DMS53 treated with DMSO at 0.1 percent for 48 hours (cell line): Measurements from ENCODE around the gene TMEFF2.

Experiments
- DNase-seq: peaks from one replicate; lab custom pipeline; 2025; ENCODE audit not compliant: unreplicated experiment; lab: John Stamatoyannopoulos, UW

TMEFF2 gene

DNA sequence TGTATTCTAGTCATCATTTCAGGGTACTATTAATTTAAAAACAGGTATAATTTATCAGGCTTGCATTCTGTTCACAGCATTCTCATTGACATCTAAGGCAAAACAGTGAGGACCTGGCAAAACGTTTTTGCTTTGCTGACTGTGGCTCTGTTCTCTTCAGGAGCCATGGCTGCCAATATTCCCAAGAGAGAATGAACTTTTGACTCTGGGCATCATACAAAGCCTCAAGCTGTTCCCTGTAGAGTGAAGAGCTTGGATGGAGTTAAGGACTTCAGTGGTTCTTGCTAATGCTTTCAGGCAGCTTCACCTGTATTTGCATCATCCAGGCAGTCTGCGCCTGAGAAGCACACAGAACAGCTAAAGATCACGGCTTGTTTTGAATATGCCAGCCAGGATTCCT lies 282.0 kb downstream of the TMEFF2 start:
- DNase-seq: no peak

DNA sequence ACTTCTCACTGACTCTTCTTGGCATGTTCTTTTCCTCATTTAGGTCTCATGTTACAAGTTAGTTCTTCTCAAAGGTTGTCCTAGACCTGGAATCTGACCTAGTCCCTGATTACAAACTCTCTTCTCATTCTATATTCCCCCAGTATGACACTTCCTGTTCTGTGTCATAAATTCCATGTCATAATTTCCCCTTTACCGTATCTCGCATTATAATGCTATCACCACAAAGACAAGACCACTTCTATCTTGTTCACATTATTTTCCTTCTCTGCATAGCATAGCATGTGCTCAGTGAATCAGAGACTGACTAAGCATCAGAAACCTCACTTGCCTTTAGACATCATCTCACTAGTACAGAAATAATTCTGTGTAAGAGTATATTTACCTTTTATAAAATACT lies 284.2 kb downstream of the TMEFF2 start:
- no peak for DNase-seq

DNA sequence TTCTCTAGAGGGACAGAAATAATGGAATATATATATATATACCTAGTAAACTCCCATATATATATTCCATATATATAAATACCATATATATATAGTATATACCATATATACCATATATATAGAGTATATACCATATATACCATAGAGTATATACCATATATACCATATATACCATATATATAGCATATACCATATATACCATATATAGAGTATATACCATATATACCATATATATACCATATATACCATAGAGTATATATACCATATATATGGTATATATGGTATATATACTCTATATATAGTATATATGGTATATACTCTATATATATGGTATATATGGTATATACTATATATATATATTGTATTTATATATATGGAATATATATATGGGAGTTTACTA lies 285.9 kb downstream of the TMEFF2 start:
- DNase-seq: no peak

DNA sequence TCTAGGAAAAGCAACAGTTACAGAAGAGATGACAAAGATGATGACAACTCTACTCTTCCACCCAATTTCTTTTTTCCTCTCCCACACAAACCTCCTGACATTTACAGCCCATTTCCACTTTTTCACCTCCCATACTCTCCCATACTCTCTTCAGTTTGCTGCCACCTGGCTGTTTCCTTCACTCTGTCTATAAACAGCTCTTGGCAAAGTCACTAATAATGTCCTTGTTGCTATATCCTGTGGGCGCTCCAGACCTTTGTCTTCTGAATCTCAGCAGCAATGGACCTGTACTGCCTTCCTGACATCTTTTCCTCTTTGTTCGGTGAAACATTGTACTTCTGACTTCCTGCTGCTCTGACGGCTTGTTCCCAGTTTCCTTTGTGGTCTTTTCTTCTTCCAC lies 287.2 kb downstream of the TMEFF2 start:
- no peak for DNase-seq

DNA sequence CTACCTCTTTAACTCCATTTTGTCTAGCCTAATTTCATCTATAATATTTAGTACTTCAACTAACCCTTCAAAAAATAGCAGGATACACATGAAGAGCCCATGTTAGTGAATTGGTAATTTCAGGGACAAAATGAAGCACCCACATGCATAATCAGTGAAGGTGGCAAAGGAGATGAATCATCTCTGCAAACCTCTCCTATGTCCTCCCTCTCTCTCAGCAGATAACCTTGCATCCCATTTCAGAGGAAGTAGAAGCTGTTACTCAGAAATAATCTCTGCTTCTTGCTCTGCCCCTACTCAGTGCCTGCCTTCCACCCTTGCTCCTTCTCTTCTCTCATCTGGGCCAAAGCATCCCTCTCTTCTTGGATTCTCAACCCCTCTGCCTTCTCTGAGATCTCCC lies 287.6 kb downstream of the TMEFF2 start:
- DNase-seq: no peak

DNA sequence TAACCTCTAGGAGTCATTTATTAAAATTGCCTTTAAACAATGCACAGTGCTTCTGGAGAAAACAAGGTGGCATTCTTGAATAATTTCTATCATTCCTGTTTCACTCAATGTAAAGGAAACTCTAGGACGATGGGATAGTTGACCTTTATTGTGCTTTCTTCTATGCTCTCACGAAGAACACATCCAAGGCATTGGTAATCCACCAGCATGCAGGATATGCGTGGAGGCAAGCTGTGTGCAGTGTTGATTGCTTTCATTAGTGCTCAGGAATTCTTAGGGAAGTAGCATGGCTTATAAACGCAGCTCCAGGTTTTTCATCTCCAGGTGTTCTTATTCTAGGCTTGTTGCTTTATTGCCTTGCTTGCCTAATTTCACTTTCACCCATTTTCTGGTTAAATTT lies 289.4 kb downstream of the TMEFF2 start:
- no peak for DNase-seq

DNA sequence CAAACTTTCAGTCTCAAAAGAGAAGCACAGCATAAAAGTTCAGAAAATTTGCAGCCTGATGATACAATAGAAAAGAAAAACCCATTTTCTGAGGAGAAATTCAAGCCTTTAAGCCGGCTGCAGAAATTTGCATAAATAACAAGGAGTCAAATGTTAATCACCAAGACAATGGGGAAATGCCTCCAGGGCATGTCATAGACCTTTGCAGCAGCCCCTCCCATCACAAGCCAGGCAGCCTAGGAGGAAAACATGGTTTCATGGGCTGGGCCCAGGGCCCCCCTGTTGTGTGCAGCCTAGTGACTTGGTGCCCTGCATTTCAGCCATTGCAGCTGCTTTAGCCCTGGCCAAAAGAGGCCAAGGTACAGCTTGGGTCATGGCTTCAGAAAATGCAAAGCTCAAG lies 293.7 kb downstream of the TMEFF2 start:
- DNase-seq: no peak

DNA sequence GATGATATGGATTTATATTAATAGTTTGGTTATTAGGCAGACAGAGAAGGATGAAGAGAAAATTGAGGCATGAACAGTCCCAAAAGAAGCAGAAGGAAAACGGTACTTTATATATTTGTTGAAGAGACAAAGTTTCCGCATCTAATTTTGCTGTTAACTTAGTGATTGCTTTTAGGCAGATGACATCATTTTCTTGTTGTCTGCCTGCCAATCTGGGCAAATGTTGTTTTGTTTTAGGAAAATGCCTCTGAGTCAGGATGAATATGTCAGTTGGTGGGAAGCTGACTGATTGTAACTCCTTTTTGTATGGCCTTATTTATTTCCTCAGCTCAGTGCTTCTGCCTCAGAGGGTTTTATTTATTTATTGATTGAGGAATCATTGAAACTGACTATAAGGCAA lies 295.3 kb downstream of the TMEFF2 start:
- DNase-seq: no peak
